Measurements from ENCODE around the gene TPST2.
A peak's percentile ranks its signal among the peaks of the same experiment; 100 is the strongest.
"Not testable (repeated sequence)": the region's sequence is repeated elsewhere in the genome, so short reads cannot be mapped to it uniquely, and the experiment has no call there.

Gene TPST2

DNA sequence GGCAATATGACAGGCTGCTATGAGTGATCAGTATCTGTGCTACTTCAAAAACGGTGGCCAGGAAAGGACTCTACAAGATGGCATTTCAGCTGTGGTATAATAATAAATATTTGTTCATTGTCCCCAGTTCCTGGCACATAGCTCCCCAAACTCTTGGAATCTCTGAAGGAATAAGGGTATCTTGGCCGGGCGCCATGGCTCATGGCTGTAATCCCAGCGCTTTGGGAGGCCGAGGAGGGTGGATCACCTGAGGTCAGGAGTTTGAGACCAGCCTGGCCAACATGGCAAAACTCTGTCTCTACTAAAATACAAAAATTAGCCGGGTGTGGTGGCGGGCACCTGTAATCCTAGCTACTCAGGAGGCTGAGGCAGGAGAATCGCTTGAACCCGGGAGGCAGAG, 61.4 kb downstream of the TPST2 start:
- not testable (repeated sequence) for DNase-seq

DNA sequence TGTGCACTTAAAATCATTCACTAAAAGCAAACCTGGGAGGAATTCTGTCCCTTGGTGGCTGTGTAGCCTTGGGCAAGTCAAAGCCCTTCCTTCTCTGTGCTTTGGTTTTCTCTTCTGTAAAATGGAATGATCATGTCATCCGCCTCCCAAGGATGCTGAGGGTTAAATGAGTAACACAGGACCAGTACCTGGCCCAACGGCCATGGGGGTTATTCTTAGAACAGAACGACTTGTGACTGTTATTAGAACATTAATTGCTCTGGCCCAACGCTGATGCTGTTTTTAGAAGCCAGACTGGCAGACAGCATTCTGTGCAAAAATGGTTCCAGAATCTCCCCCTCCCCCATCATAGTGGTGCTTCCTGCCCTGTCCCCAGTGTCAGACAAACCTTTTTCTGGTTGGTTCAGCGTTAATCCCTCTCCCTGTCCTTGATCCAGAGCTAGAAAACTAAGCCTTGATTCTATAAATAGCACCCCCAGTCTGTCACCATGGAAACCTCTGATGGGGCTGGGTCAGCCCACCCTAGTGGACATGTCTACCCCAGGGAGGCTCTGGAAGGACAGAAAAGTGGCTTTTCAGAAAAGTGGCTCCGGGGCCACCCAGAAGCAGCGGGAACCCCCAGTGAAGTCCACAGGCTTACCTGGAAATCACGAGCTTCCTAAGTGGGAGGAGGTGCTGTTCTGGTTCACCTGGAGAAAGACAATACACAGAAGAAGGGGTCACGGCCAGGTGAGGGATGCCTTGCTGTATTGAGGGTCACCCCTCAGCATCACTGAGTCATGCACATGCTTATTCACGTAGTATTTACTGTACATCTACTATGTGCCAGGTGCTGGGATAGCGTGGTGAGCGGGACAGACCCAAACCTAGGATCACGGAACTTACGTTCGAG, 62.1 kb downstream of the TPST2 start:
- no peak for DNase-seq

DNA sequence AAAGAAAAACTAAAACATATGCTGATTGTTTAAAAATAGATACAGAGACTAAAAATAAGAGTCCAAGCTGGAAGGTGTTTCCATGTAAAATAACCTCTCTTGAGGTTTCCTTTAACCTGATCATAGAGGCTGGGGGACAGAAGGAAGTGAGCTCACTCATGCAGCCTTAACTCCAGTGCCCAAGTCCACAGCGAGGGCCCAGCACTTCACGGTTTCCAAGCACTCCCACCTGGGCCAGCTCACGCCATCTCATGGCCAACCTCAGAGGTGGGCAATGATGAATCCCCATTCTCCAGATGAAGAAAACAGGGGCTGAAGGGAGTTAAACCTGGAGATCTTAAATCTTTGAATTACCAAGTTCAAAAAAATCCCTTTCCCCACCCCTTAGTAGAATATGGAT, 62.8 kb downstream of the TPST2 start:
- no peak for DNase-seq

DNA sequence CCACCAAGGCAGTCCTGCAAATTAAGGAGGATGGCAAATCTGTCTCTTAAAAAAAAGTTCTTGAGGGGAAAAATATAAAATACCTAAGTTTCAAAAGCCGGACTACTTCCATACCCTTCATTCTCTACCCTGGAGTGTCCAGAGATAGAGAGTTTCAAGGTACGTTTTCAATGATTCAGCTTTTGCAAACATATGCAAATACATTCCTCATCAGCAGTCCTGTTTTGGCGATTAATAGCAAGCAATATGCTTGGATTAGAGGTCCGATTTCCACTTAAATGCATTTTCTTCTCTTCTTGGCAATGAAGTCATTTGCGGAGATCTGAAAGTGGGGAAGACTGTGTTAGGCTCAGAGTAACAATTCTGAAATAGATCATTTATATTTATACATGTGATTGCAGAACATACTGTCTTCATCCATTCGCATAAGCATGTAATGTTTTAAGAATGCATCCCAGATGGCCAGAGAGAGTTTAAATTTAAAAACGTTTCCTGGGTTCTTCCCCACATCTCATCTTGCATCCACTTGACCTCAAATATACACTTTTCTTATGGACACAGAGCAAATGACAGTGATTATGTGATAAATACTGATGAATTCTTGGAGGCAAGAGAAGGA, 63.9 kb downstream of the TPST2 start:
- DNase-seq, result no peak

DNA sequence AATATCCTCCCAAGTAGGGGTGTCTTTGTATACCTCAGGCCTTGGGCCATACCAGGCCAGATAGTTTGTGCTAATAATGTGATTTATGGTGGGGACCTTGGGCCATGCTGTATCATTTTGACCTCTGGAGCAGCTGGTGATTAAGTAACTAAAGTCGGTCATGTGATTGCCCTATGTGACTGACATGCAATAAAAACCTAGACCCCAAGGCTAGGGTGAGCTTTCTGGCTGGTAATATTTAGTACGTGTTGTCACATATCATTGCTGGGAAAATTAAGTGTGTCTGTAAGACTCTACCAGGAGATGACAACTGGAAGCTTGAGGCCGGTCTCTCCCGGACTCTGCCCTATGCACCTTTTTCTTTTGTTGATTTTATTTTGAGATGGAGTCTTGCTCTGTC, 65.1 kb downstream of the TPST2 start:
- DNase-seq, result no peak

DNA sequence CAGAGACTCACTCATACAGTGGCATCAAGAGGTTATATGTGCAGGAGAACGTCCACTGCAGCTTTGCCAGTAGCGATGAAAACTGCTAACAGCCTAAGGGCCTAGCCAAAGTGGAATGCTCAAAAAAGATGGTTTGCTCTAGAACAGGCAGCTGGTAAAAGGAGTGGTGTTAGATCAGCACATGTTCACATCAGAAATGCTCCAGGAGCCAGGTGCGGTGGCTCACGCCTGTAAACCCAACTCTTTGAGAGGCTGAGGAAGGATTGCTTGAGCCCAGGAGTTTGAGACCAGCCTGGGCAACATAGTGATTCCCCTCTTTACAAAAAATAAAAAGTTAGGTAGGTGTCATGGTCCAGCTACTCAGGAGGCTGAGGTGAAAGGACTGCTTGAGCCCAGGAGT, 67.3 kb downstream of the TPST2 start:
- DNase-seq, result no peak

DNA sequence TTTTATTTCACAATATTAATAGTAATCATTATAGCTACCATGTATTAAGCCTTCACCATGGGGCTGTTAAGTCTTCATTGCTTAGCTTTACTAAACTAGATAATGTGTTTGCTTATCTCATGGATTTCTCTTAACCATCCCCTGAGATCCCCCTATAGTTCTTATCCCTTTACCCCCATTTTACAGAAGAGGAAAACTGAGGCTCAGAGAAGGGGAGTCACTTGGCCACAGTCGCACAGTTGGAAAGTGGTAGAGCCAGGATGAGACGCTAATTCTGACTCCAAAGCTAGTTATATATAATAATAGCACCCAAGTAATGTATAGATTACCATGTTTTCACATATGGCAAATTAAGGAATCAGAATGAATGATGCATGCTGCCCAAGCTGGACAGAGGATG, 67.9 kb downstream of the TPST2 start:
- DNase-seq, result no peak

DNA sequence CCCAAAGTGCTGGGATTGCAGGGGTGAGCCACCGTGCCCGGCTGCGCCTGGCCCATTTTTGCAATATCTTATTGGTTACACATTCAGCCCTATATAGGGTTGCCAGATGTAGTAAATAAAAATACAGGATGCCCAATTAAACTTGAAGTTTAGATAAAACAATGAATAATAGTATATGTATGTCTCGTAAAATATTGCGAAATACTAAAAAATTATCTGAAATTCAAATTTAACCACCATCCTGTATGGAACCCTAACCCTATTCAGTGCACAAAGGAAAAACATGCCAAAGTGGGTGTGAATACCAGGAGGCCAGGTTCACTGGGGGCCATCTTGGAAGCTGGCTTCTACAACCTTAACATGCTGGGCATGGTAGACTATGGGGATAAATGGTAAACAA, 72.5 kb downstream of the TPST2 start:
- DNase-seq, result no peak

DNA sequence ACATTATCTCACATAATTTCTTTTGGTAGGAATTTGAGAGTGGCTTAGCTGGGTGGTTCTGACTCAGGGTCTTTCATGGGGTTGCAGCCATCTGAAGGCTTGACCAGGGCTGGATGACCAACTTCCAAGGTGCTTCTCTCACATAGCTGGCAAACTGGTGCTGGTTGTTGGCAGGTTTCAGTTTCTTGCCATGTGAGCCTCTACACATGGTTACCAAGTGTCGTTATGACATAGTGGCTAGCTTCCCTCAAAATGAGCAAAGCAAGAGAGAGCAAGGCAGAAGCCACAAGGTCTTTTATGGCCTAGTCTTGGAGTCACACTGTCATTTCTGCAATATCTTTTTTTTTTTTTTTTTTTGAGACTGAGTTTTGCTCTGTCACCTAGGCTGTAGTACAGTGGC, 73.4 kb downstream of the TPST2 start:
- no peak for DNase-seq

DNA sequence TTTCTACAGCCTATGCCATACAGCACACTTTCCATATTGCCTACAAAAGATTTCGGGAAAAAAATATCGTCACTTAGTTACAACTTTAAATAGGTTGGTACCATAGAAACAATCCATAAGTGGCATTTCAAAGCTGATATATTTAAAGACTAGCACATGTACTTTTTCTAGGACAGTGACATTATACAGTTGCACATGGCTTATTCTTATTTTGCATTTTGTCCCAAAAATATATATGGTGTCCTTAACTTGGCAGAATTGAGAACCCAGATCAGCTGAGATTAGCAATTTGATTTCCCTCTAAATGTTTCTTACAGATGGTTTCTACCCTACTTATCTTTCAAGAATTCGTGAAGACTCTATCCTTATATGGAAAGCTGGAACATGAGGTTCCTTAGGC, 74.0 kb downstream of the TPST2 start:
- DNase-seq, result no peak

DNA sequence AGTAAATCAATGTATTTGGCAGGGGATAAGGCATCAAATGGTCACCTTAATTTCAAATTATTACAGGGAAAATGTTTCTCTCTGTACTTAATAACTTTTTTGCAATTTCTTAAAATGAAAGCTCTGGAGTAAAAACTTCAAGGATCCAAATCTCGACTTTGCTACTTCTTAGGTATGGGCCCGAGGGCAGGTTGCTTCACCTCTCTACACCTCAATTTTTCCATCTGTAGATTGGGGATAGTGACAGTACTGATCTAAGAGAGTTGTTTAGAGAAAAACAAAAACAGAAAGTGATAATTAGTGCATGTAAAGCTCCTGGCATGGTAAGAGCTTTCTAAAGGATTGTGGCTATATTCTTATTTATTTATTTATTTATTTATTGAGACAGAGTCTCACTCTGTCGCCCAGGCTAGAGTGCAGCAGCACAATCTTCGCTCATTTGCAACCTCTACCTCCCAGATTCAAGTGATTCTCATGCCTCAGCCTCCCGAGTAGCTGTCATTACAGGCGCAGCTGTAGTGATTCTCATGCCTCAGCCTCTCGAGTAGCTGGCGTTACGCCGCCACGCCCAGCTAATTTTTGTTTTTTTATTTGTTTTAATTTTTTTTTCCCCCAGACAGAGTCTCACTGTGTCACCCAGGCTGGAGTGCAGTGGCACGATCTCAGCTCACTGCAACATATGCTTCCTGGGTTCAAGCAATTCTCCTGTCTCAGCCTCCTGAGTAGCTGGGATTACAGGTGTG, 75.3 kb downstream of the TPST2 start:
- DNase-seq, result no peak

DNA sequence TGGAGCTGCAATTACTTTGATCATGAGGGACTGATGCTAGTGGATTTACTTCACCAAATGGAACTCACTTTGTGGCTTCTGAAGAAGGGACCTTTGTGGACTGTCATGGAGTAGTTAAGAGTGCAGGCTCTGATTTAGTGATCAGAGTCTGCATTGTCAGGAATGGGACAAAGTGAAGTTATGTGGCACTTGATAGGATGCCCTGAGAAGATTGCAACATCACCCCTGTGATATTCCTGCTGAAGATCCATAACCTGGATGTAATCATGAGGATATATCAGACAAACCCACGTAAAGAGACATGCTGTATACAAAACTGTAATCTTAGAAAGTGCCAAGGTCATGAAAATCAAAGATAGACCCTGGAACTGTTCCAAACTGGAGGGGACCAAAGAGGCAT, 76.1 kb downstream of the TPST2 start:
- DNase-seq, result no peak

DNA sequence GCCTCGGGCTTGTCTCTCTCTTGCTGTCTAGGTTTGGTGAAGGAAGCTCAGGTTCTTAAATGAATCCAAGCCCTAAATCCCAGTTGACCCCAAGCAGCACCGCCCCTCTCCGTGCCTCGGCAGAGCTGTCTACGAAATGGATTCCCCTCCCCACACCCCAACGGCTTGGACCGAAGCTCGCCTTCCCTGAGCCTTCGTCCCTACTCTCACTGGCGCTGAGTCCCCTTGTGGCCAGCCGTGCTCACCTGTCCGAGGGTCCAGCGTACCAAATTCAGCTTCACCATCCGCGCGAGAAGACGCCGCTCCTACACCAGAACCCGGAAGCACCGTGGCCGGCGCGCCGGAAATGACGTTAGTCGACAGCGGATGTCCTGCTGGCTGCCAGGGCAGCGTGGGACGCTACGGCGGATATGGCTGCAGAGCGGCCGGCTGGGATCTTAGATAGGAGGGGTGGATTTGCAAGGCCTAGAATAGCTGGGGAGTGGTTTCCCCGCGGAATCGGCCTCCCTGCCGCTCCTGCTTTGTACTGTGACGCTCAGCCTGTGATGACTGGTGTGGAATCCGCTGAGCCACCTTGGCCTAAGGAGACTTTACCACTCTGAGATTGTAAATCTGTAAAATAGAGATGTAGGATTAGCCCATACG, 77.7 kb downstream of the TPST2 start, which contains the start of gene TFIP11:
Gene TFIP11, minus strand, starts transcription at position 325 of the 645 bp plus-strand sequence. CDS start 2,201 bp downstream, outside the sequence.
- peak; percentile 82 for DNase-seq

DNA sequence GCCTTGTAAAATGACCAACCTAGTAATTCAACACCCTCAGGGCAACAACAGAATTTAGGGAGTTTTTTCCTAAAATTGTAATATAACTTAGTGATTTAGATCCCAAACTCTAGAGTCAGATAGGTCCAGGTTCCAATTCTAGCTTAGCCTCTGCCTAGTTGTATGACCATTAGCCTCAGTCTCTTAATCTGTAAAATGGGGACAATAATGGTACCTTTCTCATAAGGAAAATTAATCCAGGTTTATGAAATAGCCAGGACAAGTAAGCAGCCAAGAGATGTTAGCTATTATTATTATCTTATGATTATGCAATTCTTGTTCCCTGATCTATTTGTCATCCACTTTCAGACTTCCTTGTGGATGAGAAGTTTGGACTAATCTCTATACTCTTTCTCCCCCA, 81.8 kb downstream of the TPST2 start:
- DNase-seq, result no peak

DNA sequence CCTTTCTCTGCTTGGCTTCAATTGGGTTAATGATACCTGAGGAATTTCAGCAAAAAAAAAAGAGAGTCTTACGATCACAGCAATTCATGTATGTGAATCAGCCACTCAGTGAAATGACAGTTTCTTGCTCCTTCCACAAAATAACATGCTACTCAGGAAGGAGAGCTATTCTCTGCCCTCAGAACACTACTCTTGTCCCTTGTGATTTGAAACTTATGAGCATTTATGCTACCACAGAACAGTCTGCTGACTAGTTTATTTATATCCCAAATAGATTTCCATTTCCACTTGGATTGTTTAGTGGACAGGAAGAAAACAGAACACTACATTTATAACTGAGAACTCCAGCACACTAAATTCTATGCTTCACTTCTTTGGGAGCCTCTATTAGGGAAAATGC, 86.2 kb downstream of the TPST2 start:
- no peak for DNase-seq

DNA sequence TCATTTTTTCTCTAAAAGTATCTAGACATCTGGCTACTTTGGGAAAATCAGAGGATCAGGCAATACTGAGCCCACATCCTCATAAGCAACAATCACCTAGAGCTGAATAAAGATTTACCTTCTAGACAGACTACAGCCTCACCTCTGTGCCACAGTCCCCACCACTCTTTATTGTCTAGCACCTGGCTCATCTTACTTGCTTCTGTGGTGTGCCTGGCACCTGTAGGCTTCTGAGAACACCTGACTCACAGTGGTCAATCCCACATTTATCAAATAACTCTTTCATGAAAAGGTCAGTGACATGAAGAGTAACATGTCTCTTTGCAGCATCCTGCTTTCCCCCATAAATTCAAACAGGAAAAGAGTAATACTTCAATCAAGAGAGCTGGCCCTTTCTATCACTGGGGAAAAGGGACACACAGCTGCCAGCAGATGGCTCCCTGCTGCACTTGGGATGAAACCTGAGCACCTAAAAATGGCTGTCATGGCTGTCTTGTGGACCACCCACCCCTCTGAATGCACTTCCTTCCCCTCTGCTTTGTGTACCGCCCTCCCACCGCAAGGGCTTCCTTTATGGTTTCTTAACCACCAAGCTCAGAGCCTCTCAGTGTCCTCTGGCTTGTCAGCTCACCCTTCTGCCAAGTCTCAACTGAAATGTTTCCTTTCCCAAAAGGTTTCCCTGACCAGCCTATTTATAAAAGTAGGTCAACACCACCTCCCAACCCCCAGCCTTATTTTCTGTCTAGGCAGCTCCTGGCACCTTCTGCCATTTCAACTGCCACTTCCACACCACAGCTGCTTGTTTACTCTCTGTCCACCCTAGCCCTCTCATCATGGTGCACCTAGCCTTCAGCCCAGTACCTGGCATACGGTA, 87.0 kb downstream of the TPST2 start:
- DNase-seq, result peak; percentile 24

DNA sequence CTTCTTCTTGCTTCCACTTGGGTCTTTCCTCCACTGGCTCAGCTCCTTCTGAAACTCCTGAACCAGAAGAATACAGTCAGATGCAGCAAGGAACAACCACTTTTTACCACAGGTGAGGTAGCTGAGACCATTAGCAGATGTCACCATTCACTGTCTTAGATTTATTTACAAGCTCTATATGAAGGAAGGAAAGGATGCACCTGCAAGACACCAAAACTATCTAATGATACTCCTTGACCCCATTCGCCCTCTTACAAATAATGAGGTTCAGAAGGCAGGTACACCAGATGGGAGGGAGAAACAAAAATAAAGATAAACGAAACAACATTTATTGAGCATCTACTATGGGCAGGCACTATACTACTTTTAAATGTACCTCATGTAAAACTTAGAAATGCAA, 87.9 kb downstream of the TPST2 start:
- no peak for DNase-seq

DNA sequence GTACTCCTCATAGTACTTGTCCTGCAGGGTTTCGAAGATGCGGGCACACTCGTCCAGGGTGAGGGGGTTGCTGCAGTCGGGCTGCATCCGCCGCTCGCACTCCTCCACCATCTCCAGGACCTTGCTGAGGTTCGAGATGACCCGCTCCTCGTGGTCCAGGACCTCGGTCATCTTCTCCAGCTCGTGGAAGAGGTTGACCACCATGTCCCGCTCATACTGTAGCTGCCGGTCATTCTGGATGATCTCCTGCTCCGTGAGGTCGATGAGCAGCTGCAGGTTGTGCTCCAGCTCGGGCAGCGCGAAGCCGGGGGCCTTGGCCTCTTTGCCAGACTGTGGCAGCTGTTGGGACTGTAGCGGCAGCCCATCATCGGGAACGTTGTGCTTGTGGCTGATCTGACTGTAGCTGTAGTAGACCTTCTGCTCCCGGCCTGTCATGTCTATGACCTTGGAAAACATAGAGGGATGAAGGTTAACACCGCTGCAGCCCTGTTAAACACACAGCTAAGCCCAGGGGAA, 90.7 kb downstream of the TPST2 start:
- DNase-seq, result no peak

DNA sequence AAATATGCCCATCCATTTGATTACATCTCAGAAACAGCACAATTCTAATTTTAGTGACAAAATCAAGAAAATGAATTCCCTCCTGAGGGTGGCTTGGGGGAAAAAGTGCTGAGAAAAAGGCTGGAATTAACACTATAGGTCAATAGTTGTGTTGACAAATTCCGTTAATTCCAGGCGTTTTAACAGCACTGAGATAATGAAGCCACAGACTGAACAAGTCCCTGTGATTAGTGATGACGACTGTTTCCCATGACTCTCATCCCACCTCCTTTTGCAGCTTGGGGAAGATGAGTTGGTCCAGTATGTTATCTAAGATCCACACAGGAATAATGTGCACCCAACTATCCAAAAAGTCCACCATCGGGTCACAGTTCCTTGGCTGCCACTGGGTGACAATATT, 93.5 kb downstream of the TPST2 start:
- DNase-seq, result no peak

DNA sequence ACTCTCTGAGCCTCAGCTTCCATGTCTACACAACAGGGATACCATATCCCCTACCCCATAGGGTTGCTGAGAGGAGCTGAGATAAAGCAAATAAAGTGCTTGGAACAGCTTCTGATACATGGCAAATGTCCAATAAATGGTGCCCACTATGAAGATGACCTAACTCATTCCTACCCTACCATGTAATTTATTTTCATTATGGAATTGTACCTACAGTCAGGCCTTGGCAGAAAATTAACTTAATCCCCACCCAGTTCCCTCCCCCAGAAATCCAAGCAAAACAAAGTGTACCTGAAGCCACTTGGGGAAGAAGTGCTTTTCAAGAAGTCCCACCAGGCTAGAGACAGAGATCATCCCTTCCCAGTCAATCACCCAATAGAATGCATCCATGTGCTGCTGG, 95.4 kb downstream of the TPST2 start:
- DNase-seq, result no peak

DNA sequence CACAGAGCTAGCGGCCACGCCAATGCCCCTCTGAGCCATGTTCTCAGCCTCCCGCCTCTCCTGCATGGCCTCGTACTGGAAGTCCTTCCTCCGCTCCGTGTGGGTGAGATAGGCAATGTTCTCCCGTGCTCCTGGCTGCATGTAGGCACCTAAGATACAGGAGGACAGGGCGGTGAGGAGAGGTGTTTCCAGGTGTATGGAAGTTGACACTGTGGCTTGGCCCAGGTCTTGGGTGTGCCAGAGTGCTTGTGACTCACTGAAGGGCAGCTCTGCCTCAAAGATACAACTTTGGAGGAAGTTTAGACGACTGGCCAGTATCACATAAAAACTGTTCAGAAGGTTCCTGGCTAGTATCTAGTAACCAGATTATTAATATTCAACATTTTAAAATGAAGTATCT, 97.7 kb downstream of the TPST2 start:
- no peak for DNase-seq

DNA sequence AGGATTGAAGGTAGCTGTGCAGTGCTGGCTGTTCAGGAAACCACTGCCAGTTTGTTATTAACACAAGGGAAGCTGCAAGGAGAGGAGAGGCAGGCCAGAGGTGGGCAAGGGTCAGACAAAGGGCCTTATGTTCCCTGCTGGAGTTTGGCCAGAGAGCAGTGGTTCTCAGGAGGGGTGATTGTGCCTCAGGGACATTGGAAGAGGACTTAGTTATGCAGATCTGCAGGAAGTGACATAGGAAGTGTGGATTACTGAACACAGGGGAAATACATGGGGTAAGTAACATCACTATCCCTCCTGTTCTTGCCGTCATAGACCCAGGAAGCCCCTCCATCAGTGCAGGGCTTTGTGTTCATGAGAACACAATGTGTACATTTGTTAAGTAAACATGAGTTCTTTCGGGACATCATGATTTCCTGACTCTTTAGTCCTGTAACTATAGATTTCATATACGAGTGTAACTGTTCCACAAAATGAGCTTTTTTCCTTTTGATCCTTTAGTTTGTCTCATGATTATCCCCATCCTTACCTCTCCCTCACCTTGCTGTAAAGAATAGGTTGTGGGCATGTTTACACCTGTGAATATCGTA, 100.4 kb downstream of the TPST2 start:
- DNase-seq, result no peak
